ENCODE measurements around the gene YOD1.

The YOD1 gene

DNA sequence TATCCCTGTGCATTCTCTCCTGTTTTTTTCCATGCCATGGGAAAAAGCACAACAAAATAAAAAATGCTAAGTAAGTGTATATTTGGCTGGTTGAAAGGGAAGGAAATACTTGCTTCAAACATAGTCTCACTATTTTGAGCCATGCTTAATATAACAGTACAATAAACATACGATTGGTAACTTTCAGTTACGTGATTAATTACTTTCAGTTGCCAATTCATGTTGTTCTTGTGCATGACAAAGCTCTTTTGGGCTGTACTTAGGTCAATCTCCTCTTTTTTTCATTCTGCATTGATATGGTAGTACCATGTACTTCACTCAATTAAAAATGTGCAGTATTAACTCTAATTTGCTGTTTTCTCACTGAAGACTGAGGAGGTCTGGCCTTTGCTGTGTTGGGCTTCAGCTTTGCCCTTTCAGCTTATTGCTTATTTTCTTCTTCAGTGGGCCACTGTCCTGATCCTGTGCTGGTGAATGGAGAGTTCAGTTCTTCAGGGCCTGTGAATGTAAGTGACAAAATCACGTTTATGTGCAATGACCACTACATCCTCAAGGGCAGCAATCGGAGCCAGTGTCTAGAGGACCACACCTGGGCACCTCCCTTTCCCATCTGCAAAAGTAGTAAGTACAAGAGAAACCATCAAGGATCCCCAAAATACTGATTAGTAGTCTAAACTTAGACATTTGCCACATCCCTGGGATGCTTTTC, 40.3 kb upstream of the YOD1 start:
- Histone ChIP-seq H3K9me2 (ENCODE audit: low read depth, low read length) (no peaks in the 10 kb centered on the region), H4K20me1 (ENCODE audit: insufficient read depth, low read length) (no peaks in the 10 kb centered on the region), H3K4me1 (ENCODE audit: insufficient read depth, low read length, severe bottlenecking) (no peaks in the 10 kb centered on the region), H3K79me2 (ENCODE audit: insufficient read depth, low read length) (no peaks in the 10 kb centered on the region), H2AFZ (ENCODE audit: low read length) (no peak overlapping the region), H3K4me3 (ENCODE audit: low read depth, low read length, poor library complexity, severe bottlenecking) (no peak overlapping the region), H3K9ac (ENCODE audit: low read length) (no peak overlapping the region), H3K9me3 (ENCODE audit: low read length) (no peaks in the 10 kb centered on the region), H3K4me2 (ENCODE audit: low read length) (no peak overlapping the region), H3F3A (ENCODE audit: insufficient read depth, low read length) (no peaks in the 10 kb centered on the region), H3K27ac (ENCODE audit: low read depth, low read length, poor library complexity, severe bottlenecking) (no peak overlapping the region), H3K27me3 (ENCODE audit: insufficient read depth, low read length) (no peaks in the 10 kb centered on the region), H3K36me3 (ENCODE audit: insufficient read depth, low read length) (no peaks in the 10 kb centered on the region)
- TF ChIP-seq, protein P1, sequence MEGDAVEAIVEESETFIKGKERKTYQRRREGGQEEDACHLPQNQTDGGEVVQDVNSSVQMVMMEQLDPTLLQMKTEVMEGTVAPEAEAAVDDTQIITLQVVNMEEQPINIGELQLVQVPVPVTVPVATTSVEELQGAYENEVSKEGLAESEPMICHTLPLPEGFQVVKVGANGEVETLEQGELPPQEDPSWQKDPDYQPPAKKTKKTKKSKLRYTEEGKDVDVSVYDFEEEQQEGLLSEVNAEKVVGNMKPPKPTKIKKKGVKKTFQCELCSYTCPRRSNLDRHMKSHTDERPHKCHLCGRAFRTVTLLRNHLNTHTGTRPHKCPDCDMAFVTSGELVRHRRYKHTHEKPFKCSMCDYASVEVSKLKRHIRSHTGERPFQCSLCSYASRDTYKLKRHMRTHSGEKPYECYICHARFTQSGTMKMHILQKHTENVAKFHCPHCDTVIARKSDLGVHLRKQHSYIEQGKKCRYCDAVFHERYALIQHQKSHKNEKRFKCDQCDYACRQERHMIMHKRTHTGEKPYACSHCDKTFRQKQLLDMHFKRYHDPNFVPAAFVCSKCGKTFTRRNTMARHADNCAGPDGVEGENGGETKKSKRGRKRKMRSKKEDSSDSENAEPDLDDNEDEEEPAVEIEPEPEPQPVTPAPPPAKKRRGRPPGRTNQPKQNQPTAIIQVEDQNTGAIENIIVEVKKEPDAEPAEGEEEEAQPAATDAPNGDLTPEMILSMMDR (IDR thresholded peaks at IDR 0.05; ENCODE audit: low read length): no peak
- no peak for TF ChIP-seq EZH2 (IDR thresholded peaks at IDR 0.05; ENCODE audit: borderline replicate concordance, low read length)

DNA sequence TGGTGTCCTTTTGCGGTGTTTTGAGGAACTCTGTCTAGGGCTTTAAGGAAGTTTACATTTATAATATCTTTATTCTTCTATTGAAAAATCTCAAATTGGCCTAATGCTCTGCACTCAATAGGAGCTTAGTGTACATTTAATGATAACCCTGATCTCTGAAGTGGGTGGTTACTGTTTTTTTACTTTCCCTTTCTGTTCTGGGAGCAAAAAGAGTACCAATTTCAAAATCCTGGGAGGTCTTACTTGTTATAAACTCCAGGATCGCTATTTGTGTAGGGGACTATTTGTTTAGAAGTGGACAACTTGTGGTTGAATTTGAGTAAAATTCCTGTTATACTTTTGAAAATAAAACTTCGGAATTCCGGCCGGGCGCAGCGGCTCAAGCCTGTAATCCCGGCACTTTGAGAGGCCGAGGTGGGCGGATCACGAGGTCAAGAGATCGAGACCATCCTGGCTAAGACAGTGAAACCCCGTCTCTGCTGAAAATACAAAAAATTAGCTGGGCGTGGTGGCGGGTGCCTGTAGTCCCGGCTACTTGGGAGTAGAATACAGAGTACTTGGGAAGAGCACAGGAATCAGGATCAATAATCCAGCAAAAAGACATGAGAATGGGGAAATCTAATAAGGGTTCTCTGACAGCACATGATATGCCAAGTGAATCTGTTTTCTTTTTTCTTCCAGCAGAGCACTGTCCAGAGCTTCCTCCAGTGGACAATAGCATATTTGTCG, 38.8 kb upstream of the YOD1 start:
- Histone ChIP-seq H3K79me2 (ENCODE audit: insufficient read depth, low read length) (no peaks in the 10 kb centered on the region), H3K4me2 (ENCODE audit: low read length) (no peak overlapping the region), H3K27ac (ENCODE audit: low read depth, low read length, poor library complexity, severe bottlenecking) (no peak overlapping the region)

DNA sequence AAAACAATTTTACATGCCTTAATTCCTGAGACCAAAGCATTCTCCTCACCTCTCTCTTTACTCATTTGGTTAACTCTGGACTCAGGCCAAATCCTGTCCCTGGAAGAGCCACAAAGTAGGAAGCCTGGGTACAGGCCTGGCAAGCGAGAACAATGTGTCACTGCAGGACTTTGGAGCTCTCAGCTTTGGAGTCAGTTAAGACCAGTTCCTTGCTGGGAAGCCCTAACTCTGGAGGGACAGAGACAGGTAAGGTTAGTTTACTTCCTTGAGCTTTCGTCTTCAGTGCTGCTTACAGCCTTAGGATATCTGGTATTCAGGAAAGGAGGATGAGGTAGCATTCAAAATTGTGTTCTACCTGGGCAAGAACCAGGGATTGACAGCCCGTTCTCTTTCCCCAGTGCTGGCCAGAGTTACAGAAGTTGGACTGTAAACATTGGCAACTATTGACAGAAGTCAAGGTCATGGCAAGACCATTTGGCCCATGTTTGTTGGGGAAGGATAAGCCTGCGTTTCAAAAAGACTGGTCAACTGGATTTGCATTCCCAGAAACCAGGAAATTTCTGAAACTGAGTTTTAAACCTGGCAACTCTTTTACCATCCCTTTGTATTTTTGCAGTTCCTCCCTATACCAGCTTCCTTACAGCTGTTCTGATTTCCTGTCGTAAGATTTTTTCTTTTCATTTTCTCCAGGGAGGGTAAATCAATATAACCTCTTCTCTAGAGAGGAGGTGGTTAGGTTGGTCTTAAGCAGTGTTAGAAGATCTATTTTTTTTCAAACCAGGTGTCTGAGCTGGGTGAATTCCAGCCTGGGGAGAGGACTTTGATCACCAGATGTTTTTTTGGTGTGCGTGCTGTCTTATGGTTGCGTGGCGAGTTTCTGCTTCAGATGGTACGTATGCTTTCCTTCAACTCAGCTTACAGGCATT, 38.0 kb upstream of the YOD1 start, which contains the start of gene C4BPB:
Gene C4BPB (plus strand): TSS at position 160 of the 926 bp plus-strand sequence. CDS start 672 bp downstream, at position 832.
- H3K9me2 ChIP-seq (ENCODE audit: low read depth, low read length): no peaks in the 10 kb centered on the region
- no peaks in the 10 kb centered on the region for H3K4me1 ChIP-seq (ENCODE audit: insufficient read depth, low read length, severe bottlenecking)
- no peak within 1 kb of the TSS for H3K4me3 ChIP-seq (ENCODE audit: low read depth, low read length, poor library complexity, severe bottlenecking)
- TF ChIP-seq EZH2 (IDR thresholded peaks at IDR 0.05; ENCODE audit: borderline replicate concordance, low read length): no peak
- no peaks in the 10 kb centered on the region for H4K20me1 ChIP-seq (ENCODE audit: insufficient read depth, low read length)
- no peak within 1 kb of the TSS for H3K27ac ChIP-seq (ENCODE audit: low read depth, low read length, poor library complexity, severe bottlenecking)
- no peaks in the 10 kb centered on the region for H3F3A ChIP-seq (ENCODE audit: insufficient read depth, low read length)
- no peak within 1 kb of the TSS for H2AFZ ChIP-seq (ENCODE audit: low read length)
- no peak within 1 kb of the TSS for H3K9ac ChIP-seq (ENCODE audit: low read length)
- no peak within 1 kb of the TSS for H3K4me2 ChIP-seq (ENCODE audit: low read length)
- no peaks in the 10 kb centered on the region for H3K27me3 ChIP-seq (ENCODE audit: insufficient read depth, low read length)
- no peaks in the 10 kb centered on the region for H3K9me3 ChIP-seq (ENCODE audit: low read length)
- no peaks in the 10 kb centered on the region for H3K36me3 ChIP-seq (ENCODE audit: insufficient read depth, low read length)
- H3K79me2 ChIP-seq (ENCODE audit: insufficient read depth, low read length): no peaks in the 10 kb centered on the region

More for the DNA sequence above, 38.8 kb upstream of the YOD1 start:
- Histone ChIP-seq H3K9me3 (ENCODE audit: low read length) (no peaks in the 10 kb centered on the region), H3K4me3 (ENCODE audit: low read depth, low read length, poor library complexity, severe bottlenecking) (no peak overlapping the region), H3K9me2 (ENCODE audit: low read depth, low read length) (no peaks in the 10 kb centered on the region), H3K27me3 (ENCODE audit: insufficient read depth, low read length) (no peaks in the 10 kb centered on the region), H3F3A (ENCODE audit: insufficient read depth, low read length) (no peaks in the 10 kb centered on the region), H3K9ac (ENCODE audit: low read length) (no peak overlapping the region), H4K20me1 (ENCODE audit: insufficient read depth, low read length) (no peaks in the 10 kb centered on the region), H2AFZ (ENCODE audit: low read length) (no peak overlapping the region), H3K36me3 (ENCODE audit: insufficient read depth, low read length) (no peaks in the 10 kb centered on the region), H3K4me1 (ENCODE audit: insufficient read depth, low read length, severe bottlenecking) (no peaks in the 10 kb centered on the region)
- TF ChIP-seq, protein P1 (IDR thresholded peaks at IDR 0.05; ENCODE audit: low read length): no peak
- TF ChIP-seq EZH2 (IDR thresholded peaks at IDR 0.05; ENCODE audit: borderline replicate concordance, low read length): no peak
